ENCODE results near the gene RNFT2.

RNFT2 gene

DNA sequence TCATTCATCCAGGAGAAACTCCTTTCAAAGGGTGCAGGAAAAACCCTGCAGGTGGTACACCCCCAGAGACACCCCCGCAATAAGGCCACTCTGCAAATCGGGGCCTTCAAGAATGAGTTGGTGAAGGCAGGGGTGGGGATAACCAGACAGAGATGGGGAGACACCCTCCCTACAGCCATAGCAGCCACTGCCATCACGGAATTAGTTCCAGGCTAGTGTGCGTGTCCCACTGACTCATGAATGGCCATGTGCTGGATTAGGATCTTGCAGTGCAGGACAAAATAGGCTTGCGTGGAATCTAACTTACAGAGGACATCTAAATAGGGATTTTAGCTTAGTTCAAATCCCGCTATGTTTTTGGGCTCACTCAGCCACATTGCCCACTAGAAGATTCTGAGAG is 38.0 kb upstream of the RNFT2 start:
- no peak for TF ChIP-seq ZFX (IDR thresholded peaks at IDR 0.05)
- TF ChIP-seq, protein P1, sequence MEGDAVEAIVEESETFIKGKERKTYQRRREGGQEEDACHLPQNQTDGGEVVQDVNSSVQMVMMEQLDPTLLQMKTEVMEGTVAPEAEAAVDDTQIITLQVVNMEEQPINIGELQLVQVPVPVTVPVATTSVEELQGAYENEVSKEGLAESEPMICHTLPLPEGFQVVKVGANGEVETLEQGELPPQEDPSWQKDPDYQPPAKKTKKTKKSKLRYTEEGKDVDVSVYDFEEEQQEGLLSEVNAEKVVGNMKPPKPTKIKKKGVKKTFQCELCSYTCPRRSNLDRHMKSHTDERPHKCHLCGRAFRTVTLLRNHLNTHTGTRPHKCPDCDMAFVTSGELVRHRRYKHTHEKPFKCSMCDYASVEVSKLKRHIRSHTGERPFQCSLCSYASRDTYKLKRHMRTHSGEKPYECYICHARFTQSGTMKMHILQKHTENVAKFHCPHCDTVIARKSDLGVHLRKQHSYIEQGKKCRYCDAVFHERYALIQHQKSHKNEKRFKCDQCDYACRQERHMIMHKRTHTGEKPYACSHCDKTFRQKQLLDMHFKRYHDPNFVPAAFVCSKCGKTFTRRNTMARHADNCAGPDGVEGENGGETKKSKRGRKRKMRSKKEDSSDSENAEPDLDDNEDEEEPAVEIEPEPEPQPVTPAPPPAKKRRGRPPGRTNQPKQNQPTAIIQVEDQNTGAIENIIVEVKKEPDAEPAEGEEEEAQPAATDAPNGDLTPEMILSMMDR (conservative IDR thresholded peaks at IDR 0.05) = no peak
- no peak overlapping the region for H3K27ac ChIP-seq

DNA sequence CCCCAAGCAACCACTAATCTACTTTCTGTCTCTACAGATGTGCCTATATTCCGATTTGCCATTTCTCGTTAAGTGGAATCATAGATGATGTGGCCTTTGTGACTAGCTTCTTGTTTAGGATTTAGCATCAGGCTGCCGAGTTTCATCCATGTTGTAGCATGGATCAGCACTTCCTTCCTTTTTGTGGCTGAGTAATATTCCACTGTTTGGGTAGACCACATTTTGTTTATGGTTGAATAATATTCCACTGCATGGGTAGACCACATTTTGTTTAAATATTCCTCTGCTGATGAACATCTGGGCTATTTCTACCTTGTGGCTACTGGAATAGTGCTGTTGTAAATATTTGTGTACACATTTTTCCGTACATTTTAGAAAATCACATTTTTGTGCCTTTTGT is 36.7 kb upstream of the RNFT2 start:
- TF ChIP-seq, protein P1 (conservative IDR thresholded peaks at IDR 0.05) = no peak
- TF ChIP-seq ZFX (IDR thresholded peaks at IDR 0.05) = no peak
- H3K27ac ChIP-seq = no peak overlapping the region

DNA sequence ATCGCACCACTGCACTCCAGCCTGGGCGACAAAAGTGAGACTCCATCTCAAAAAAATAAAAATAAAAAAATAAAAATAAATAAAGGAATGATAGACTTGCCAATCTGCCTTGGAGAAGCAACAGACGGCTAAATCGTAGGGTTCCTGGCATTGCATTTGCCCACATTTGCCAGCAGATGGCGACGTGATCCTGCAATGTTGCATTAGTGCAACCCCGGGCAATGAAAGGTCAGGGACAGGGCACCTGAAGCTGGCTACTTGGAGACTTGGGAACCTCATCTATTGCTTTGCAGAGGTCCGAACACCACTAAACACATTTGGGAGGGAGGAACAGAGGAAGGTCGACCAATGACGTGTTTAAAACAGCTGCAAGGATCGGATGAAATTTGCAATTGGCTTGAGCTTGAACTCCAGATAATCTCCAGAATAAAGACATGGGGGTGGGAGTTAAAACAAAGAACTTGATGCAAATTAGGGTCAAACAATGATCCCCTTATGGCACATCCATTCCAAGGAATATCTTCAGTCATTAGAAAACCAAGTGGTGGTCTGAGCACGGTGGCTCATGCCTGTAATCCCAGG is 34.8 kb upstream of the RNFT2 start:
- TF ChIP-seq, protein P1 (conservative IDR thresholded peaks at IDR 0.05) = peak; percentile 91
- no peak for TF ChIP-seq ZFX (IDR thresholded peaks at IDR 0.05)
- H3K27ac ChIP-seq = no peak overlapping the region

DNA sequence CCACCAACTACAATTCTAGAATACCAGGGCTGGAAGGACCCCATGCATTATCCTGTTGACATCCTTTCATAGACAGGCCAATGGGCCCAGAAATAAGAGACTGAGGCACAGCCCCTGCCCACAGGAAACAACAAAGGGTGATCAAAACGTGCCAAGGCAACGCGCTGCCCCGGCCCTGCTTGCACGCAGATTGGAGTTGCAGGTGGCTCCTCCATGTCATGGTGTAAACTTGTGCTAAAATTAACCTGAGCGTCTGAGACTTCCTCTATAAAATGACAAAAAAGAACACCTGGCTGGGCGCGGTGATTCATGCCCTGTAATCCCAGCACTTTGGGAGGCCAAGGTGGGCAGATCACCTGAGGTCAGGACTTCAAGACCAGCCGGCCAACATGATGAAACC is 30.4 kb upstream of the RNFT2 start:
- H3K27ac ChIP-seq = no peak overlapping the region
- no peak for TF ChIP-seq ZFX (IDR thresholded peaks at IDR 0.05)

DNA sequence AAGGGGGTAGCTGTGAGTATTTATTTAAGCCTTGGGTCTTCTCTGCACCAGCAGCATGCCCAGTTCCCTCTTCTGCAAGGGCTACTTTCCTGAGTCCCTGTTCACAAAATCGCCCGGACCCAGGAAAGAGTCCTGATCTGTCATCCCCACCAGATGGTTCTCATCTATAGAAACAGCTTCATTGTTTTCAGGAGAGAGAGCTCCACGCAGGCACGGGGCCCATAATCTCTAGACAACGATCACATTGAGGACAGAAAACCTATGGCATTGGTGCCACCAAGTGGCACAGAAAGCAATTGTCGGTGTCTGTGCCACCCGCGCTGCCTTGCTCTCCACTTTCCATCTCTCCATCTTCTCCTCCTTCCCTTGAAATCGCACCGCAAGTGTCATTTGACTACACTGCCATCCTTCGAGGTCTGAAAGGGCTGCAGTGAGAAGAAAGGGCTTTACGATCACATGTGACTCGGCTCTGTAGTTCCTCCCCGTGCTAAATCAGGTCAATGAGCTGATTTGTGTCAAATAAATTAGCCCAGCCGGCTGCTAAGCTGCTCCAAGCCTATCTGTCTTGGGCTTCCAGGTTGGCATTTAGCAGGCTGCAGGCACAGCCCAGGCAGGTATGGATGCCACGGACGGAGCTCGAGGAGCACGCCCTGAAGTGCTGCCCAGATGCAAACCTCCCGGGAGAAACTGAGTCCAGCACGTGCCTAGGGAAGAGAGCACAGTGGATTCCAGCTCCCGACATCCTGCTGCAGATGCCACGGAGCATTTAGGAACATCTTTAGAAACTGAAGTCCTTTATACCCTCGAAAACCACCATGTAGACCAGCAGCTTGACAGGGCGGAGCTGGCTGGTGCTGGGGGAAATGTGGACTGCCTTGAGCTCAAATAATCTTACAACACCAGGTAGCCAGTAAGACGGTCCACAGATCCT is 29.0 kb upstream of the RNFT2 start:
- no peak for TF ChIP-seq ZFX (IDR thresholded peaks at IDR 0.05)
- TF ChIP-seq, protein P1 (conservative IDR thresholded peaks at IDR 0.05) = peak; percentile 82
- no peak overlapping the region for H3K27ac ChIP-seq

DNA sequence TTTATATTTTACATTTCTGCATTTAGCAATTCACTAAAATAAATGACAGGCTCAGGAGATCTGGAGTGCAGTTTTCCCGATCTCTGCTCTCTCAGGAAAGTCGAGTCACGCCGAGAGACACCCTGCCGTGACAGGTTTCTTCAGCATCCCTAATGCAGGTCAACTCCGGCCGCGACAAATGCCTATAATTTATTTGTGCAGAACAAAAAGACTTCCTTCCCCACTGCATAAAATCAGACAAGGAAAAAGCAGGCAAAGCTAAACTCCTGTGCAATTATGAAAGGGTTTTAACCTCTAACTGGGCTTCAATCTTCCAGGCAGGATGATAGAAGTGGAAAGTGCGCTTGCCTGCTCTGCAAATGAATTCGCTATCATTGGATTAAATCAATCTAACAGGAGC is 28.3 kb upstream of the RNFT2 start:
- H3K27ac ChIP-seq = no peak overlapping the region
- no peak for TF ChIP-seq ZFX (IDR thresholded peaks at IDR 0.05)
- TF ChIP-seq, protein P1 (conservative IDR thresholded peaks at IDR 0.05) = no peak

DNA sequence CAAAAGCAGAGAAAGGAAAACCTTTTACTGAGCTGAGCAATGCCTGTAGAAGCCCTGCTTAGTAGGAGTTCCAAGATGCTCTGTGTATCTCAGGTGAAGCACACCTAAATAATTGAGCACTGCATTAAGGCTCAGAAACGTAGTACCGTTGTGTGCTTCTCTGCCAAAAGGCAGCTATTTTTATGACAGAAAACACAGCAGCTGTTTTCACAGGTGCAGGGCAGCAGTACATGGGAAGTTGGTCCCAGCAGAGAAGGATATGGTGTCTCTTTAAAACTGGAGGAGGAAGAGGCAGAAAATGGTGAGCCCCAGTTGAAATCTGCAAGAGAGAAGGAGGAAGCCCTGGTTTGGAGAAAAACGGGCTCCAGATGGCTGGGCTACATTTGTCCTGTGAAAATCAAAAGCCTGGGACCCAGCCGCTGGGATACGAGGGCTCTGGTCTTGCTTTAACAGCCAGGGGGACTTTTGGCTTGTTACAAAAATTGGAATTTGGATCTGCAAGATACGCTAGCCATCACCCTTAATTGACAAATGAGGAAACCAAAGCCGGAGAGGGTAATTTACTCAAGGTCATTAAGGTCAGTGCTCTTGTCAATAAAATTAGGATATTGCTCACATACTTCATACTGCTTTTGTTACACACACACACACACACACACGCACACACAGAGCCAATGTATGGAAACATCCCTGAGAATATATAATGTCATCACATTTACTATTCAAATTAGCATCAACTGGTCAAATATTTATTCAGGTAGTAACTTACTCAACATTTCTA is 27.6 kb upstream of the RNFT2 start:
- no peak for TF ChIP-seq ZFX (IDR thresholded peaks at IDR 0.05)
- TF ChIP-seq, protein P1 (conservative IDR thresholded peaks at IDR 0.05) = no peak
- H3K27ac ChIP-seq = no peak overlapping the region
